KG1 (cell line): ENCODE results near the gene CDH3.

Experiments used
- DNase-seq: peaks from one replicate; lab custom pipeline; 2025; lab: John Stamatoyannopoulos, UW

The CDH3 gene

GRCh38 chr16:68737730-68738629 lies 92.9 kb downstream of the CDH3 start:
- DNase-seq, result no peak

GRCh38 chr16:68739964-68740627 lies 95.0 kb downstream of the CDH3 start:
- no peak for DNase-seq

- no peak for DNase-seq
Measured at GRCh38 chr16:68740628-68741346, 95.7 kb downstream of the CDH3 start.

DNA sequence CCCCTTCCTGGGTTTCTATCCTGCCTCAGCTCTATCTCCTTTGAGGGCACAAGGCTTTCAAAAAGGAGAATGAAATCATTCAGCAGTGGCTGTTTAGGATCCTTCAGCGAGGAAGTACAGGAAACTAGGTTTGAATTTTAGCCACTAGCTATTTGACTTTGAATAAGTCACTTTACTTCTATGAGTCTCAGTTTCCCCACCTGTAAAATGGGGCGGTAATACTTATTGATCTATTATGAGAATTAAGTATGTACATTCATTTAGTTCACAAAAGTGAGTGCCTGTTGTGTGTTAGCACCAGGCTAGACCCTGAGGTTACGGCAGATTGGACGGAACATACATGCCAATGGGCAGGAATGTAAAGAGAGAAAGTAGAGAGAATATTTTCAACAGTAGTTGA lies 98.6 kb downstream of the CDH3 start:
- no peak for DNase-seq

DNA sequence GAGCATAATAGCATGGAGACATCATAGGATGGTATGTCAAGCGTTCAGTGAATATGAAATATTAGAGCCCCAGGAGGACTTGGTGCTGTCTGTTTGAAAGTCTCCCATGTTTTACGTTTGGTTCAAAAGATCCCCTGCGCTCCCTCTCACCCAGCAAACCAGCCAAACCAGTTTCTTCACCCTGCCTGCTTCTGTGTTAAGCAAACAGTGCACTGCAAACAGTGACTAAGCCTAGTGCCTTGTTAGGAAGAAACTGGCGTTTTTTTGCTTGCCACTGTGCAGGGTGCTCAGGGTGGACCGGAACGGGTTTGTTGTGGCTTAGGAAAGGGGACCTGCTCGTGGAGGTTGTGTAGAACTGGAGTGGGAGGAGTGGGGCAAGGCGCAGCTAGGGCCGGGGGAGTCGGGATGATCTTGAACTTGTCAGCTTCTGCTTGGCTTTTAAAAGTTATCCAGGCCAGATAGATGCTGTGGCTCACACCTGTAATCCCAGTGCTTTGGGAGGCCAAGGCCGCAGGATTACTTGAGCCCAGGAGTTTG lies 99.7 kb downstream of the CDH3 start:
- DNase-seq, result no peak

- DNase-seq, result no peak
Measured at GRCh38 chr16:68746951-68747350, 101.8 kb downstream of the CDH3 start.

DNA sequence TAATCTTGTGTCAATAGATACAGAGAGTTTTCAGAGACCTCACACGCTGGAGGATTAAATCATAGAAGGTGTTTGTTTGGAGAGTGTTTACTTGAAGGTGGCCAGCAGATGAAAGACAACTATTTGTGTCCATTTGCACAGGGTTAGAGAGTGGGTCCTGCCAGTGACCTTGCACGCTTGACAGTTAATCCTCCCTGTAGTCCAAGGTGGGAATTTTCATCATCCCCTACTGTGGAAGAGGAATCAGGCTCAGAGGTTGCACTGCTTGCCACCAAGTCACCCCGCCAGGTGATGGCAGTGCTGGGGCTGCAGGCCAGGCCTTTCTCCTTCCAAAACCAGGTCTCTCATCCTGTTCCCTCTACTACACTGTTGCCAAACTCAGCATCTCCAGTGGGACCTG lies 104.3 kb downstream of the CDH3 start:
- DNase-seq, result no peak
